ENCODE results near the gene NPLOC4. TPM values are rescaled to one million over a fixed set of nuclear protein-coding genes. Genes with fewer than 3 reads are reported as not detected.

Gene NPLOC4
- total and polyA plus RNA-seq, 2 donors from 2014 or later, result 41.5 to 86.4 TPM

GRCh38 chr17:81537343-81537855, 99.5 kb downstream of the NPLOC4 start:
- H3K9ac ChIP-seq (ENCODE audit: low read length in 3 of 3), result no peak overlapping the region
- no peak overlapping the region for H3K4me3 ChIP-seq (ENCODE audit: low read length in 3 of 3)
- H3K4me1 ChIP-seq (ENCODE audit: control insufficient read depth in 2 of 3, insufficient read depth in 2 of 3, low read depth in 1 of 3, low read length in 3 of 3), result peaks cover 0 to 10% (median 0%) of the 10 kb centered on the region in 3 donors
- TF ChIP-seq CTCF (IDR thresholded peaks at IDR 0.05; ENCODE audit: borderline replicate concordance, extremely low read depth, insufficient read depth), result peak; percentile 70
- H3K9me3 ChIP-seq (ENCODE audit: control insufficient read depth in 2 of 3, insufficient read depth in 1 of 3, low read length in 3 of 3), result no peaks in the 10 kb centered on the region
- peak in 4 of 5 donors; percentile 89 to 91 (median 90) for DNase-seq
- H3K36me3 ChIP-seq (ENCODE audit: control insufficient read depth in 2 of 3, insufficient read depth in 3 of 3, low read length in 3 of 3), result no peaks in the 10 kb centered on the region
- no peak for FAIRE-seq
- peaks cover 9% of the 10 kb centered on the region for H3K27me3 ChIP-seq (ENCODE audit: control insufficient read depth, insufficient read depth, low read length)
- intact Hi-C loops (cut with DNase I), result no loop called here
- no peak overlapping the region for H3K27ac ChIP-seq (ENCODE audit: low read depth in 2 of 2, low read length in 2 of 2)

GRCh38 chr17:81536299-81537290, 100.3 kb downstream of the NPLOC4 start:
- FAIRE-seq, result no peak
- Histone ChIP-seq H3K9ac (ENCODE audit: low read length in 3 of 3) (no peak overlapping the region), H3K4me3 (ENCODE audit: low read length in 3 of 3) (no peak overlapping the region), H3K27me3 (ENCODE audit: control insufficient read depth, insufficient read depth, low read length) (peaks cover 9% of the 10 kb centered on the region), H3K36me3 (ENCODE audit: control insufficient read depth in 2 of 3, insufficient read depth in 3 of 3, low read length in 3 of 3) (no peaks in the 10 kb centered on the region), H3K27ac (ENCODE audit: low read depth in 2 of 2, low read length in 2 of 2) (no peak overlapping the region), H3K4me1 (ENCODE audit: control insufficient read depth in 2 of 3, insufficient read depth in 2 of 3, low read depth in 1 of 3, low read length in 3 of 3) (peaks cover 0 to 10% (median 0%) of the 10 kb centered on the region in 3 donors), H3K9me3 (ENCODE audit: control insufficient read depth in 2 of 3, insufficient read depth in 1 of 3, low read length in 3 of 3) (no peaks in the 10 kb centered on the region)
- intact Hi-C loops (cut with DNase I), result no loop called here
- TF ChIP-seq CTCF (IDR thresholded peaks at IDR 0.05; ENCODE audit: borderline replicate concordance, extremely low read depth, insufficient read depth), result no peak
- peak in 1 of 5 donors; percentile 42 for DNase-seq

GRCh38 chr17:81535480-81536298, 101.2 kb downstream of the NPLOC4 start:
- intact Hi-C loops (cut with DNase I), result no loop called here
- FAIRE-seq, result no peak
- no peak overlapping the region for H3K4me3 ChIP-seq (ENCODE audit: low read length in 3 of 3)
- H3K4me1 ChIP-seq (ENCODE audit: control insufficient read depth in 2 of 3, insufficient read depth in 2 of 3, low read depth in 1 of 3, low read length in 3 of 3), result peaks cover 0 to 10% (median 0%) of the 10 kb centered on the region in 3 donors
- TF ChIP-seq CTCF (IDR thresholded peaks at IDR 0.05; ENCODE audit: borderline replicate concordance, extremely low read depth, insufficient read depth), result no peak
- H3K27me3 ChIP-seq (ENCODE audit: control insufficient read depth, insufficient read depth, low read length), result peaks cover 9% of the 10 kb centered on the region
- DNase-seq, result no peak
- H3K9ac ChIP-seq (ENCODE audit: low read length in 3 of 3), result no peak overlapping the region
- H3K36me3 ChIP-seq (ENCODE audit: control insufficient read depth in 2 of 3, insufficient read depth in 3 of 3, low read length in 3 of 3), result no peaks in the 10 kb centered on the region
- no peak overlapping the region for H3K27ac ChIP-seq (ENCODE audit: low read depth in 2 of 2, low read length in 2 of 2)
- H3K9me3 ChIP-seq (ENCODE audit: control insufficient read depth in 2 of 3, insufficient read depth in 1 of 3, low read length in 3 of 3), result no peaks in the 10 kb centered on the region
